MG63 (cell line): ENCODE data around the gene FOXP1. TPM values are rescaled to one million over a fixed set of nuclear protein-coding genes. Genes with fewer than 3 reads are reported as not detected.

ENCODE experiments used
- DNase-seq: peaks from one replicate; pipeline ENCODE4 v3.0.0-alpha.2; 2020
- H3K27me3 ChIP-seq: fragments of 250-450 bp; sonication (Bioruptor Pico); 2 replicates; pipeline ENCODE4 v1.5.1; 2020; ENCODE audit warnings: mild to moderate bottlenecking, moderate library complexity
- H3K36me3 ChIP-seq: fragments of 250-450 bp; sonication (Bioruptor Pico); 2 replicates; pipeline ENCODE4 v1.5.1; 2020; ENCODE audit warnings: mild to moderate bottlenecking, moderate library complexity
- H3K4me3 ChIP-seq: fragments of 250-450 bp; sonication (Bioruptor Pico); 2 replicates; pipeline ENCODE4 v1.5.1; 2020; ENCODE audit warnings: mild to moderate bottlenecking, moderate library complexity
- H3K9me3 ChIP-seq: fragments of 250-450 bp; sonication (Bioruptor Pico); 2 replicates; pipeline ENCODE4 v1.5.1; 2020; ENCODE audit warnings: mild to moderate bottlenecking, moderate library complexity
- total RNA-seq: library from RNA; depleted of rRNA; stranded (reverse); fragments of >200 nt; shearing (Covaris generic); gene quantifications from 2 replicates; pipeline ENCODE4 v1.2.3, GENCODE V29; 2014; ENCODE audit warnings: low replicate concordance

FOXP1 gene
- total RNA-seq, 1 experiment from 2014 or later: 15.0 TPM

- no peak overlapping the region for H3K4me3 ChIP-seq
- no peaks in the 10 kb centered on the region for H3K27me3 ChIP-seq
Measured at GRCh38 chr3:71462586-71462985, 120.9 kb downstream of the FOXP1 start.

GRCh38 chr3:71461749-71462483, 121.6 kb downstream of the FOXP1 start:
- no peak for DNase-seq
- H3K9me3 ChIP-seq: no peaks in the 10 kb centered on the region
- H3K4me3 ChIP-seq: no peak overlapping the region
- H3K27me3 ChIP-seq: no peaks in the 10 kb centered on the region
- H3K36me3 ChIP-seq: no peaks in the 10 kb centered on the region

More at GRCh38 chr3:71462586-71462985, 120.9 kb downstream of the FOXP1 start:
- H3K36me3 ChIP-seq: no peaks in the 10 kb centered on the region
- H3K9me3 ChIP-seq: no peaks in the 10 kb centered on the region
- no peak for DNase-seq

GRCh38 chr3:71461114-71461513, 122.4 kb downstream of the FOXP1 start:
- H3K9me3 ChIP-seq: no peaks in the 10 kb centered on the region
- no peaks in the 10 kb centered on the region for H3K27me3 ChIP-seq
- H3K4me3 ChIP-seq: no peak overlapping the region
- no peak for DNase-seq
- no peaks in the 10 kb centered on the region for H3K36me3 ChIP-seq

DNA sequence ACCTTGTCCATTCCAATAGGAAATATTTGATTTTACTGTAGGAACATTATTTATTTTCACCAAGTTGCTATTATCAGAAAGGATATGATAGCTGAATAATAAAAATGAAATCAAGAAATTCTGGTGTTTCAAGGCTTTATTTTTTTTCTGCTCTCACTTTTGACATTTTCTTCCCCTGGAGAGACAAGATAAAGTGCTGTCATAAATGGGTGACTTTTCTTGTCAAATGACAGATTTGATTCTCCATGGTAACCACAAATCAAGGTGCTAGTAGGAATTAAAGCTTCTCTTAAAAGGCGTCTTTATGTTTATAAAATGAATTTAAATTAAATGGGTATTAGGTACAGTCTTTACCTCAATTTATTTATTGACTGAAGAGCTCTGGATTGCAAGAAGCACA, 124.6 kb downstream of the FOXP1 start:
- no peak for DNase-seq
- no peak overlapping the region for H3K4me3 ChIP-seq
- H3K27me3 ChIP-seq: no peaks in the 10 kb centered on the region
- no peaks in the 10 kb centered on the region for H3K36me3 ChIP-seq
- no peaks in the 10 kb centered on the region for H3K9me3 ChIP-seq

- H3K4me3 ChIP-seq: no peak overlapping the region
- DNase-seq: no peak
- no peaks in the 10 kb centered on the region for H3K27me3 ChIP-seq
- no peaks in the 10 kb centered on the region for H3K36me3 ChIP-seq
- no peaks in the 10 kb centered on the region for H3K9me3 ChIP-seq
Measured at GRCh38 chr3:71456826-71457225, 126.7 kb downstream of the FOXP1 start.

DNA sequence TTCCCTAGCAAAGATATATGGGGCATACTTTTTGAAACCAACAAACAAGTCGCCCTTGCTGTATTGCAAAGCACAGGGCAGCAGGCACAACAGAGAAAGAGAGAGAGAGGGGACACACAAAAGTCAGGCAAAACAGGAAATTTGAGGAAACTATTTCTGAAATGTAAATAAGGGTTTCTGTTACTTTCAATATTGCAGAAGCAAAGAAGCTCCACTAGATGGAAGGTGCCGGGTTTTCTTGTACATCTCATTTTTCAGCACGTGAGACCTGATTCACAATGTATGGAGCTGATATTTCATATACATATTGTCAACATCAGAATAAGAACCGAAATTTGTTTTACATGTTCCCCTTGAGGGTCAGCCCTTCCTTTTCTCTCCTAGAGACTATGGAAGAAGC, 127.4 kb downstream of the FOXP1 start:
- H3K4me3 ChIP-seq: no peak overlapping the region
- DNase-seq: no peak
- no peaks in the 10 kb centered on the region for H3K9me3 ChIP-seq
- H3K36me3 ChIP-seq: no peaks in the 10 kb centered on the region
- H3K27me3 ChIP-seq: no peaks in the 10 kb centered on the region

DNA sequence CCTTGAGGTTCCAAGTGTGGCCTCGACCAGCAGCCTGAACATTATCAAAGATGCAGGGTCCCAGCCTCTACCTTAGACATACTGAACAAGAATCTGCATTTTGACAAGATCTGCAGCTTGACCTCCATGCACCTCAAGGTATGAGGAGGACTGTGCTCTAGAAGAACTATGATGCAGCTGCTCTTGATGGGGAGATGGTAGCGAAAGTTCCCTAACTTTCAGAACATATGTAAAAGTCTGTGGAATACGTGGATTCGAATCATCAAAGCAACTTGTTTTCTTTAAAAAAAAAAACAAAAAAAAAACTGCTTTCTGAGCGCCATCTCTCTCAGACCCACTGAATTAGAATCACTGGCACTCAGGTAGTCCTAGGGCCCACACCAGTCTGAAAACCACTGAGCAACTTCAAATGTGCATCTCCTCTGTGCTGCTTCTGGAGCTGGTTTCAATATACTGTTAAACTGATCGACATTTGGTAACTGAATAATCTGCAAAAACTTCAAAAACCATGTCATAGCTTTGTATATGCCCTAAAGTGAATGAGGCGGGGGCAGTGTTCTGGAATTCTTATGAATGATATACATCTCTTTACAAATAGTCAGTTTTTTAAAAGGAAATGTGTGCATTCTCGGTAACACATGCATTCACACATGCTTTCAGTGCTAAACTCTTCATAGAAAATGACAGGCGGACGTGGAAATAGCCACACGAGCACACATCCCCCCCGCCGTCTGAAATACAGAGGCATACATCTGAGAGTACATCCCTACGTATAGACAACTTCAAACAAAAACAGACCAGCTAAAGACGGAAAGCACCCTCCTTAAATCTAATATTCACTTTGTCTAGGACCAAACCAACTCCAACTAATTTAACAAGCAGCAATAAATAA, 128.8 kb downstream of the FOXP1 start:
- Histone ChIP-seq H3K27me3 (no peaks in the 10 kb centered on the region), H3K36me3 (no peaks in the 10 kb centered on the region), H3K9me3 (no peaks in the 10 kb centered on the region), H3K4me3 (no peak overlapping the region)
- no peak for DNase-seq

DNA sequence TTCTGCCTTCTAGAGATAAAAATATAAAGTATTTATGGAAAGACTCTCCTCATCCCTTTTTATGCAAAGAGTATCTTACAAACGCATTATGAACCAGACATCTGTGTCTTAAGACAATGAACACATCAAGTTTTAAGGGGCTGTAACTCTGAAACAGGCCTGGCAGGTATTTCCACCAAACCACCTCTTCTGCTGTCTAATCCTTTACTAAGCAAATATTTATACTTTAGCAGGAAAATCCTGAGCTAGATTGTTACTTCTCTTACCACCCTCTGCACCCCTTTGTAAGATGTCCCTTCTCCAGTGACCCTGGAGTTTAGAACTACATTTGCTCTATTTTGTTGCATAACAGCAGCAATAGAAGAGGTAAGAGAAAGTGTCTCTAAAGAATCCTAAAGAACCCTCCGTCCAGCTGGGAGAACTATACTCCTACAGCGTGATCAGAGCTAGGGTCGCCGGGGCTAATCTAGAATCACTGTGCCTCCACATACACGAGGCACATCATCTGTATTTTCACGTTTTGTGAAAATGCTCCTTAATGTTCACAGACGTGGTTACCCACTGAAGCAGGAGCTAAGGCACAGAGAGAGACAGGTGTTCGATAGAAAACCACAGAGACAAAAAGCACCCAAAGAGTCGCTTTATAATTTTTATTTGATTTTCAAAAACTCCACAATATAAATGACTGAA, 129.6 kb downstream of the FOXP1 start:
- DNase-seq: no peak
- Histone ChIP-seq H3K36me3 (no peaks in the 10 kb centered on the region), H3K4me3 (no peak overlapping the region), H3K9me3 (no peaks in the 10 kb centered on the region), H3K27me3 (no peaks in the 10 kb centered on the region)

GRCh38 chr3:71453319-71453718, 130.2 kb downstream of the FOXP1 start:
- no peaks in the 10 kb centered on the region for H3K36me3 ChIP-seq

GRCh38 chr3:71451812-71452211, 131.7 kb downstream of the FOXP1 start:
- H3K9me3 ChIP-seq: no peaks in the 10 kb centered on the region
- H3K36me3 ChIP-seq: no peaks in the 10 kb centered on the region
- H3K27me3 ChIP-seq: no peaks in the 10 kb centered on the region
- no peak overlapping the region for H3K4me3 ChIP-seq
- no peak for DNase-seq

More at GRCh38 chr3:71453319-71453718, 130.2 kb downstream of the FOXP1 start:
- no peaks in the 10 kb centered on the region for H3K27me3 ChIP-seq
- no peak overlapping the region for H3K4me3 ChIP-seq
- H3K9me3 ChIP-seq: no peaks in the 10 kb centered on the region
- no peak for DNase-seq

GRCh38 chr3:71451060-71451459, 132.5 kb downstream of the FOXP1 start:
- no peaks in the 10 kb centered on the region for H3K27me3 ChIP-seq
- DNase-seq: no peak
- H3K9me3 ChIP-seq: no peaks in the 10 kb centered on the region
- H3K4me3 ChIP-seq: no peak overlapping the region
- H3K36me3 ChIP-seq: no peaks in the 10 kb centered on the region

GRCh38 chr3:71450162-71450561, 133.4 kb downstream of the FOXP1 start:
- DNase-seq: no peak
- H3K27me3 ChIP-seq: no peaks in the 10 kb centered on the region

DNA sequence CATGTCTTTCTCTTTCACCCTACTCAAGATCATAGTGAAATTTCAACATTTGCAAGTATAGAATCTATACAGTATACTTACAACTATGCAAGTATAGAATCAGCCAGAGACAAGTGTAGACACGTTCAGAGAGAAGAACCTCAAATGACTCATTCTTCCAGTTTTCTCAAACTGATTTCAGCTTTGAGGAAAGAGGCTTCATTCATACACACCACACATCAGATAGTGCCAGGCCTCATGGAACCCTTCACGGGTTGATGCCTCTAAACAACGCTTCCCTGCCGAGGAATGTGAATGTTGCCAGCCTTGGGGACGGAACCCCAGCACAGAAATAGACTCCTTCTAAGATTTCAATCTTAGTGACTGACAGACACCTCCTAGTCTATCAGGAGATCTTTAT, 135.7 kb downstream of the FOXP1 start:
- no peaks in the 10 kb centered on the region for H3K36me3 ChIP-seq
- H3K27me3 ChIP-seq: no peaks in the 10 kb centered on the region
- H3K9me3 ChIP-seq: no peaks in the 10 kb centered on the region
- no peak overlapping the region for H3K4me3 ChIP-seq
- no peak for DNase-seq

More at GRCh38 chr3:71450162-71450561, 133.4 kb downstream of the FOXP1 start:
- Histone ChIP-seq H3K4me3 (no peak overlapping the region), H3K9me3 (no peaks in the 10 kb centered on the region), H3K36me3 (no peaks in the 10 kb centered on the region)

GRCh38 chr3:71447197-71447596, 136.3 kb downstream of the FOXP1 start:
- no peak for DNase-seq
- Histone ChIP-seq H3K36me3 (no peaks in the 10 kb centered on the region), H3K4me3 (no peak overlapping the region), H3K27me3 (no peaks in the 10 kb centered on the region), H3K9me3 (no peaks in the 10 kb centered on the region)

DNA sequence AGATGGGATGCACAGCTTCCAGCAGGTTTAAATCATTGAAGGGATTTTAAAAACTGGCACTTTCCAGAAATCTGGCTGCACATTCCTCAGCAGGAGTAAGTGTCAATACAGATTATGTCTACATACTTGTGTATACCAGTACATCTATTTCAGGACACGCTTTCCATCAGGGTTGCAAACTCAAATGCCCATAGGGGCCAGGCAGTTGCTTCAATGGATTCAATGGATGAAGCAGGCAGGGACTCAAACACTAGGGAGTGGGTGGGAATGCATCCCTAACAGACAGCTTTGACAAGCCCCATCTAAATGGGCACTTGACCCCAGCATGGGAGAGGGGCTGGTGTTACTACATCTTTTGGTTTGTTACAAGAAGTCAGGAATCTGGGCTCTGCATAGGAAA, 136.8 kb downstream of the FOXP1 start:
- Histone ChIP-seq H3K36me3 (no peaks in the 10 kb centered on the region), H3K9me3 (no peaks in the 10 kb centered on the region), H3K27me3 (no peaks in the 10 kb centered on the region), H3K4me3 (no peak overlapping the region)
- DNase-seq: no peak

GRCh38 chr3:71446260-71446659, 137.3 kb downstream of the FOXP1 start:
- no peak for DNase-seq
- no peaks in the 10 kb centered on the region for H3K36me3 ChIP-seq
- no peaks in the 10 kb centered on the region for H3K9me3 ChIP-seq
- no peaks in the 10 kb centered on the region for H3K27me3 ChIP-seq
- no peak overlapping the region for H3K4me3 ChIP-seq

DNA sequence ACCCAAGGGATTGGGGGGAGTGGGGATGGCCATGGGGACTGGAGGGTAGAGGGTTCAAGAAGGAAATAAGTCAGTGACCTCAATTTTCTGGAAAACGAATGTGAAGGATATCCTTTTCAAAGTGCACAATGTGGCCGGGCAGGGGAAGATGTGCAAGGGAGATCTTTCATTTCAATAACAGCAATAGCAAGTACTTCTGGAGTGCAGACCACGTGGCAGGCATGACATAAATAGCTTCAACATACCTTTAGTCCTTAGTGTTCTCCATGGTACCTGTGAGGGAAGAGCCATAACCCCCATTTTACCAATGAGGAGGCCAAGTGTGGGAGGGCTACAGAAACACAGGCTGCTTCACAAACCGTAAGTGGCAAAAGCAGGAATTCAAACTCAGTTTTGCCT, 138.7 kb downstream of the FOXP1 start:
- no peaks in the 10 kb centered on the region for H3K36me3 ChIP-seq
- no peak overlapping the region for H3K4me3 ChIP-seq
- DNase-seq: no peak
- no peaks in the 10 kb centered on the region for H3K9me3 ChIP-seq
- no peaks in the 10 kb centered on the region for H3K27me3 ChIP-seq
